Stimulated activated CD8-positive, alpha-beta memory T cell treated with anti-CD3 and anti-CD28 coated beads, Interleukin-7, amount 100 ng/mL, for 1 hour (primary cell): Measurements from ENCODE around the gene MLH3.
"Not testable (repeated sequence)": the region's sequence is repeated elsewhere in the genome, so short reads cannot be mapped to it uniquely, and the experiment has no call there.

ENCODE experiments used
- DNase-seq, 2 donors: peaks; one replicate each; pipeline ENCODE4 v3.0.0-alpha.2; 2020; ENCODE audit warnings: low read depth in 2 of 2

MLH3 gene

GRCh38 chr14:75050852-75051555 lies at the start of gene MLH3:
Gene MLH3 (minus strand): TSS chr14:75051467. CDS start chr14:75049655, 1,812 bp downstream.
- peak; percentile 61 to 62 for DNase-seq

- DNase-seq, result no peak
Measured at GRCh38 chr14:75098682-75099081, 47.4 kb upstream of the MLH3 start.

GRCh38 chr14:75098212-75098611 lies 46.9 kb upstream of the MLH3 start:
- DNase-seq, result no peak

GRCh38 chr14:75096959-75097358 lies 45.7 kb upstream of the MLH3 start:
- no peak for DNase-seq

- DNase-seq, result no peak
Measured at GRCh38 chr14:75095690-75096089, 44.4 kb upstream of the MLH3 start.

- no peak for DNase-seq
Measured at GRCh38 chr14:75094896-75095295, 43.6 kb upstream of the MLH3 start.

GRCh38 chr14:75092698-75093097 lies 41.4 kb upstream of the MLH3 start:
- DNase-seq, result no peak

GRCh38 chr14:75091251-75091650 lies 40.0 kb upstream of the MLH3 start:
- no peak for DNase-seq

GRCh38 chr14:75090353-75090752 lies 39.1 kb upstream of the MLH3 start:
- no peak for DNase-seq

- DNase-seq, result no peak
Measured at GRCh38 chr14:75088566-75089373, 37.5 kb upstream of the MLH3 start.

GRCh38 chr14:75088153-75088552 lies 36.9 kb upstream of the MLH3 start:
- DNase-seq, result no peak

GRCh38 chr14:75084513-75084912 lies 33.2 kb upstream of the MLH3 start:
- DNase-seq, result no peak

GRCh38 chr14:75083271-75083670 lies 32.0 kb upstream of the MLH3 start:
- DNase-seq, result no peak

GRCh38 chr14:75081660-75082229 lies 30.5 kb upstream of the MLH3 start:
- DNase-seq, result no peak

GRCh38 chr14:75079521-75079920 lies 28.3 kb upstream of the MLH3 start:
- DNase-seq, result no peak

GRCh38 chr14:75077794-75078193 lies 26.5 kb upstream of the MLH3 start:
- no peak for DNase-seq

GRCh38 chr14:75070383-75070782 lies 19.1 kb upstream of the MLH3 start:
- DNase-seq, result no peak

- DNase-seq, result no peak
Measured at GRCh38 chr14:75069811-75070145, 18.5 kb upstream of the MLH3 start.

GRCh38 chr14:75069121-75069810 lies 18.0 kb upstream of the MLH3 start, which contains the start of gene ZC2HC1C:
Gene ZC2HC1C (plus strand): TSS chr14:75069641. CDS start chr14:75070574, 933 bp downstream.
- DNase-seq, result peak in 1 of 2 donors; percentile 9

GRCh38 chr14:75068294-75069120 lies 17.2 kb upstream of the MLH3 start:
- DNase-seq, result no peak

- DNase-seq, result not testable (repeated sequence)
Measured at GRCh38 chr14:75067765-75068164, 16.5 kb upstream of the MLH3 start.
